GM20431 (cell line): ENCODE data around the gene GCG.

Experiments used
- in situ Hi-C: fragments of 300-500 bp; cut with MseI, MboI; formaldehyde crosslinking; loops from one replicate; pipeline ENCODE4 v1.15.0; 2020; ENCODE audit warnings: low sequenced_read_pairs; ENCODE audit not compliant: unreplicated experiment

GCG gene

DNA sequence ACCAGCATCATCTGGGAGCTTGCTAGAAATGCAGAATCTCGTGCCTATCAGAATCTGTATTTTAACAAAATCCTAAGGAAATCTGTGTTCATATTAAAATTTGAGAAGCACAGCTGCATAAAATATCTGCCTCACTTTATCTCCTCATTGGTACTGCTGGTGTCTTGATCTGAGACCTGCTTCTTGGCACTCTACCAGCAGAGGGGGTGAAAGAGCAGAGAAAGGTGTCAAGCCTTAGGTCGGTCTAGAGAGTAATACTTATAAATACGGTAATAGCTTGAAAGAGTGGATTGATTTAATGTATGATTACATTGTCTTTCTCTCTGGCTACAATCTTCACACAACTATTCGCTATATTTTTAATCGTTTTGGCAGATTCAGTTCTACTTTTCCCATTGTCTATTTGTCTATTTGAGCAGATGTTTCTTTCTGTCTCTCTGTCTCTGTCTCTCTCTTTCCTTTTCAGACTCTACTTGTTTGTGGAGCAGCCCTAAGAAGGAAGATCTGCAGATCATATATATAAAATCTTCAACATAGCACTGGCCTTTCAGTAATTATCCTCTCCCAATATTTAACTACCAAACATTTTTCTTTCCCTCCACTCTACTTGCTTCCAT lies 1.7 kb upstream of the GCG start:
- in situ Hi-C loops = no loop called here

DNA sequence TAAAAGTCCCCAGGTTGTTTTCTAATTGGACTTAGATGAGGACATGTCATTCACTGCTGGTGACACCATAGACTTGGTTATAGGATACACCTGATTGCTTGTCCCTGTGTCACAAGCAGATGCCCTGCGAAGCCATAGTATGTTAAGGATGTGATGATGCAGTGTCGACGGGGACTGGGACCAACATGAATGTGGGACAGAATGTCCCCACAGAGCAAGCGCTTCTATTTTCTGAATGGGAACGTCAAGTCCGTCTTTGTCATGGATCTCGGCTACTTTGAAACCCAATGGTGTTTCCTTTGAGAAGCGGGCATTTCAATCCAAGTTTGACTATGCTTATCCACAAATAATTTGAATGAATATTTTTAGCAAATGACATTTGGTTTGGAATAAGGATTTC lies 2.1 kb downstream of the GCG start:
- in situ Hi-C loops = no loop called here

DNA sequence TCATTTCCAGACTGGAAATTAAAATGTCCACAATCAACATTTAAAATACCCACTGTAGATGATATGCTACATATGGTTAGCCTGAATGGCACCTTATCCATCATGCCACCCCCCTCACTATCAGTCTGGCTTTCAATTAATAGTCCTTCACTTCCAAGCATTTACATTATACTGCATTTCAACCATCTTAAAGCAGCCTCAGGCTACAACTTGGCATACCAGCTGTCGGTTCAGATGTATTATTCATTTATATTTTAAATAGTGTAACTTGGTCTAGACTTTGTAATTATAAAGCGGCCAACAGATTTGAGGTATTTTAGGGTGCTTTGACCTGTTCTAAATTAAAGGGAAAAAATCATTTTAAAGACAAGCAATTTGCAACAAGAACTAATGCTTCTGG lies 2.6 kb downstream of the GCG start:
- in situ Hi-C loops = no loop called here

DNA sequence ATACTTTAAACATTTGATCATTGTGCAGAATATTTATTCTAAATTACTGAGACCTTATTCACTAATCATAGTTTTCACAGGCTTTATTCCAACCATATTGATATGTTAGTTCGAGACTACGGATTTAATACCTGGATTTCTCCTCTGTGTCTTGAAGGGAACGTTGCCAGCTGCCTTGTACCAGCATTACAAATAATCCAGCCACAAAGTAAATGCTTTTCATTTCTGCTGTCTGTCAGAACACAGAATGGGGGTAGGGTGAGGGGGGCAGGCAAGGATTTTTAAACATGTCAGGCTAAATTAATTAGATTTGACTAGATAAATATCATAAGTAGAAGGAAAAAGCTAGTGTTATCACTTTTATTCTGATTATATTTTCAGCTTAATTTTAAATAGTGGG lies 3.1 kb downstream of the GCG start:
- in situ Hi-C loops = no loop called here

DNA sequence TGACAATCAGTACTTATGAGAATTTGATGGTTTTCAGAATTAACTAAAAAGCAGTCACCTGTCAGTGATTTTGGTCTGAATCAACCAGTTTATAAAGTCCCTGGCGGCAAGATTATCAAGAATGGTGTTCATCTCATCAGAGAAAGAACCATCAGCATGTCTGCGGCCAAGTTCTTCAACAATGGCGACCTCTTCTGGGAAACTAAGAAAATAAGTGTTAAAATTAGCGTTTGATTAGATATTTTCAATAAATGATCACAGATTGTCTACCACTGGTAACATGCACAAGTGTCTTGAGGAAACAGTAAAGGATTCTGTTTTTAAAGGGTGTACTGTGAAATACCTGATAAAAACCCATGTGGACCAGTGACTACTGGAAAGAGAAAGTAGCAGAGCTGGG lies 8.1 kb downstream of the GCG start:
- in situ Hi-C loops = no loop called here

DNA sequence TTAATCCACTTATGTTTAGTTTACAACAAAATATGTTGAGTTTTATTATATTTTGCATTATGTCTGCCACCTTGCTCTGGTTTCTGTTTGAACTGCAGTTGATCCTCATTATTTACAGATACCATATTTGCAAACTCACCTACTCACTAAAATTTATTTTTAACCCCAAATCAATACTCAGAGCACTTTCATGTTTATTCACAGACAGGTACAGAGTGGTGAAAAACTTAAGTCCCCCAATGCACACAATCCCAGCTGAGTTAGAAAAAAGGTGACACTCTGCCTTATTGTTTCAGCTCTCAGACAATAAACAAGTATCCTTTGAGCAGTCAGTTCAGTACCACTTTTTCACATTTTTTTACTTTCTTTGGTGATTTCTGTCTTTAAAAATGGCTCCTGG lies 13.7 kb downstream of the GCG start:
- in situ Hi-C loops = no loop called here

DNA sequence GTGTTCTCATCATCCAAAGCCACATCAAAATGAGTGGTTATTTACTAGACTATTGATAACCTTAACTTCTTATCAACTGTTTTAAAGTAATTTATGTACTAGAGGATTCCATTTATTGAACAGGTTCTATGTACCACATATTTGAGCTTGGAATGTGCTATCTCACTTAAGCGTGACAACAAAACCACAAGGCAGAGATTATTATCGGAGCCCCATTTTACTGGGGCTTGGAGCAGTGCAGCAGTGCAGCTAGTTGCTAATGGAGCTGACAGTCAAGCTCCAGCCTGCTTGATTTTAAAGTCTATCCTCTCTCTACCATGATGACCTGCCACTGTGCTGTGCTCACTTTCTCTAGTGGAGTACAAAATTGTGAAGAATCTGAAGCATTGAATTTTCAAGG lies 24.6 kb downstream of the GCG start:
- in situ Hi-C loops = loop anchor here (10.0 kb wide), 1 partner anchor 123 kb away; no protein-coding TSS in a partner anchor

DNA sequence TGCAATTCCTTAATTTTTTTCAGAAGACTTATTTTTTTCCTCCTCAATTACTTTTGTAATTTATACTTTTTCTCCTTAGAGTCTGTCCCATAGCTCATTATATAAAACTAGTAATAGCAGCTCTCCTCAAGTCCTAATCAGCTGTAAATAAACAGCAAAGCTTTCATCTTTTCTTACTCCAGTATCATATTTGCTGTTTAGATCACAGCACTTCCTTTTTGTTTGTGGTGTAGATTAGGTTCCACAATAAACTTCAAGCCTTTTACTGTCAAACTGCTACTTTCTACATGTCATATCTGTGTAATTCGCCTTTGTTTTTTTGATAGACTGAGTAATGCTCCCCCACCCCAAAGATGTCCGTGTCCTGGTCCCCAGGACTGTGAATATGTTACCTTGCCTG lies 25.5 kb downstream of the GCG start:
- in situ Hi-C loops = loop anchor here (10.0 kb wide), 1 partner anchor 122 kb away; no protein-coding TSS in a partner anchor

DNA sequence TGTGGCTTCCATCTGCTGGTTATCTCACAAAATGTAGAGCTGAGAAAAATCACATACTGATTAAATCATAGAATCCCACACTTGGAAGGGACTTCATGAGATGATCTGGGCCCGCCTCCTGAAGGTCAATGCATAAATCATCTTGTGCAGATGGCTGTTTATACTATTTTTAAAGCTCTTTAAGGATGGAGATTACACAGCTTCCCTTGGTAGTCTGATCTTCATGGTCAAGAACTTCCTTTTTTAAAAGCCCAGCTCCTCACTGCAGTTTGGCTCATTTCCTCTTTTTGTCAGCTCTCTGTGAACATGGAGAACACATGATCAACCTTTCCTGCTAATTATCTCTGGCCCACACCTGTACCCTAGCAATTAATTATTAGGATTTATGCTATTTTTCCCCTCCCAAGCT lies 25.9 kb downstream of the GCG start:
- in situ Hi-C loops = loop anchor here (10.0 kb wide), 1 partner anchor 121 kb away; no protein-coding TSS in a partner anchor

DNA sequence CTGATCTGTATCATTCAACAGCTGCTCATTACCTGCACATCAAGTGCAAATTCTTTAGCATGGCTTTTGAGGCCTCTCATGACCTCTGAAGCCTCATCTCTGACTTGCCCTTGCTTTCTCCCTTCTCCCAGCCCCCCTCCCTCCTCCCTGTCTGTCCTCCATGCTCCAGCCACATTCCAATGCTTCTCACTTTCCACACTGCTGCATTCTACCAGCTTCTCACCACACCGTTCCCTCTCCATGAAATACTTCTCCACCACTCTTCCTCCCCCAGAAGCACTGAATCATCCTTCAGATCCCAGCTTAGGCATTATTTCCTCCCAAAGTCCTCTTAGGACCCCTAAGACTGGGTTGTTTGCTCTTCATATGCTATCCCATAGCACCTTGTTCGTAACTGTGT lies 26.9 kb downstream of the GCG start:
- in situ Hi-C loops = loop anchor here (10.0 kb wide), 1 partner anchor 120 kb away; no protein-coding TSS in a partner anchor

DNA sequence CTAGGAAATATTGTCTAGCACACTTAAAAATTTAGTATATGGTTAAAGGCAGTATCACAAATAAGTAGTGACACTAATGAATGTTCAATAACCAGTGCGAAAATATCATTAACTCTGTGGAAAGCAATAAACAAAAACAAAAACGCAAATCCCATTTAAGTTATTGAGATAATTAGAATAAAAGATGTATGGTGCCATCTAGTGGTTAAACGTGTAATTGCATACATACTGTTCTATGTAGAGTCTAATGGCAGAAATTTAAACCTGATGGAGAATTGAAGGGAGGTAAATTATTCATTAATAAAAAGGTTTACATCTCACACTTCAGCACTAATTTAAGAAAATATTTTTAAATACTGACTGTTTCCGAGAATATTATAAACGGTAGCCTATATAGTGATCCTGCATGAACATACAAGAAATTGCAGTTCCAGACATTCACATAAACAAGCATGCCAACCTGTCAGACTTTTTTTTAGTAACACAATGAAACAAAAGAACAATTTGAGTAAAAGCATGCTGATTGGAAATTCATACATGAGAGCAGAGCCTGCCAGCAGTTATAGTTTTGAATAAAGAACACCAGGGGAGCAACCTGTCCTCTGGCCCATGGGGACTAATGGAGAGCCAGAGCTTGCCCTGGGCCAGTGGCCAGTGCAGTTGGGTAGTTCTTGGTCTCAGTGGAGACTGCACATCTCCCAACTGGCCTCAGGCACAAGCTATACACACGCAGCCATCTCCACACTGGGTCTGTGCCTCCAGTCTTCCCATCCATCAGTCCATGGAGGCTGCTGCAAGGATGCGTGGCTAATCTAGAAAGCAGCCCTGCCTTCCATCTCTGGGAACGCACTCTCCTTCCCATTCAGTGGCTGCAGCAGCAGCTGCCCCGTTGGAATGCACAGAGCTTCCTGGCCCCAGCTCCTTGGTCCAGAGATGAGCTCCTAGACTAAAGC lies 28.0 kb downstream of the GCG start:
- in situ Hi-C loops = loop anchor here (10.0 to 25.0 kb wide), 2 partner anchors 119 to 537 kb away; no protein-coding TSS in a partner anchor

DNA sequence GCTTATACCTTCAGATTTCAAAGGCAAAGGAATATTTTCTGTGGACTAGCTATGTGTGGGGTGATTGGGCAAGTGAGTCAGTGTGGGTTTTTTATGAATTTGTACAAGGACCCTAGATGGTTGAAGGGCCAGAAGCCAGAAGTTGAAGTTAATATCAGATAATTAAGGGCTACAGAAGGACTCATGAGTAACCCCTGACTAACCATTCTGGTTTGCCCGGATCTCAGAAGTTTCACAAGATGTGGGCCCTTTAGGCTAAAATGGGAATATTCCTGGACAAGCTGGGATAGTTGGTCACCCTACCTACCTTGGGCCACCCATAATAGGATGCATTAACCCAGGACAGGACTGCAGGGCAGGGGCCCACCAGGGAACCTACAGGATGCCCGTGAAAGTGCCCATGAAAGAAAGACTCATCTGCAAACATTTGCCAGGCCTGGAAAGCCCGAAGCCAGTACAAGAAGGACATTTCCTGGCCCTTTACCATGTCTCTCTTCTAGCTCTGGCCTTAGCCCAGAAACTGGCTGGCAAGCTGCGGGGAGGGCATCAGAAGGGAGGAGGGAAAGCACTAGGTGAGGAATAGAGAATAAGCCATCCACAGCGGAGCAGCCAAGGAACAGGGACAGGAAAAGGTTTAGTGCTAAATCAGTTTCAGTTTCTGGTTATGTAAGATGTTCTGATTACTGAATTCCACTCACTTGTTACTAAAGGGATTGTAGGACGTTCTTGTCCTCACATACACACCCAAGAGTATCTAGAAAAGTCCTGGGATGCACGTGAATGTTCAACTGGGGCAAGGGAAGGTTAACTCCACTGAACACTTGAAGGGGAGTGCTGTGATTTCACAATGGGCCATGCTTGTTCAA lies 33.6 kb downstream of the GCG start:
- in situ Hi-C loops = loop anchor here (25.0 kb wide), 1 partner anchor 531 kb away; no protein-coding TSS in a partner anchor

DNA sequence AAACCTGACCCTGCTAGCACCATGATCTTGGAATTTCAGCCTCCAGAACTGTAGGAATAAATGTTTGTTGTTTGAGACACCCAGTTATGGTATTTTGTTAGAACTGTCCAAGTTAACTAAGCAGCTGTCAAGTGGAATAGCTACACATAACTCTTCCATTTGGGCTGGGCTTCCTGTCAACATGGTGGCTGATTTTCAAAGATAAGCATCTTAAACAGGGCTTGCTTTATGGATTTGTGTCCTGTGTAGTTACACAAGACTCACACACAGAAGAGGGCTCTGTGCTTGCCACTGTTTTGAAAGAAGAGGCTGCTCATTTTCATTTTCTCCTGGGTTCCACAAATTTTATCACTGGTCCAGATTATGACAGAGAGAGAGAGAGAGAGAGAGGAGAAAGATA lies 35.7 kb downstream of the GCG start:
- in situ Hi-C loops = loop anchor here (25.0 kb wide), 1 partner anchor 529 kb away; no protein-coding TSS in a partner anchor

DNA sequence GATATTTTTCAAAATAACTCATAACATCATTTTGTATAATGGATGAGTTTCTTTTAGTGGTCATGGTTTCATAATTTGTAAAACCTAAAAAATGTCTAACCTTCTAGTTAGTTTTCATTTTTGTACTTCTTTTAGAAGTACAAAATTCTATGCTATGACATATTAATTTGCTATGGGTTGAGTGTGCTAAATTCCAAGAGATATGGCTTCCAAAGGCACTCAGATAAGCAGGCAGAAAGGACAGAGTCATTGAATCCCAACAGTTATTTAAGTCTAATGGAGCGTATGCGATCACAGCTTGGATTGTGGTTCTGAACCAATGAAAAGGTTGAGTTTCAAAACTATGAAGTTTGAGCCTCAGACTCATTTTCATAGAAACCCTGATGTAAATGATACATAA lies 37.0 kb downstream of the GCG start:
- in situ Hi-C loops = loop anchor here (25.0 kb wide), 1 partner anchor 528 kb away; no protein-coding TSS in a partner anchor

DNA sequence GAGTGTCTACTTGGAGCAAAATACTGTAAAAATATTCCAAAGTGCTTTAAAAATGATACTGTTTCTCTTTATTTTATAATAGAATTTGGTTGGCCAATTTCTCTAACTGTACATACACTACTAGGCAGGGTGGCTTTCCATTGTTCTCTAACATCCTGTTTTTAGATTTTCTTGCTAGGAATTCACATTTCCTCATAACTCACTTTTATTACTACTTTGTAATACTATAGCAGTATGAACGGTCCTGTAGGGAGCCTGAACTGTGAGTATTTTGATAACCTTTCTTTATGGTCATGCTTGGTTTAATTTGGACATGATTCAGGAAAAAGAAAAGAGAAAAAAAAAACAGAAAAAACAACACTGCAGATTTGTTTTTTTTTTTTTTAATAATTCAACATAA lies 37.8 kb downstream of the GCG start:
- in situ Hi-C loops = loop anchor here (25.0 kb wide), 1 partner anchor 527 kb away; no protein-coding TSS in a partner anchor

DNA sequence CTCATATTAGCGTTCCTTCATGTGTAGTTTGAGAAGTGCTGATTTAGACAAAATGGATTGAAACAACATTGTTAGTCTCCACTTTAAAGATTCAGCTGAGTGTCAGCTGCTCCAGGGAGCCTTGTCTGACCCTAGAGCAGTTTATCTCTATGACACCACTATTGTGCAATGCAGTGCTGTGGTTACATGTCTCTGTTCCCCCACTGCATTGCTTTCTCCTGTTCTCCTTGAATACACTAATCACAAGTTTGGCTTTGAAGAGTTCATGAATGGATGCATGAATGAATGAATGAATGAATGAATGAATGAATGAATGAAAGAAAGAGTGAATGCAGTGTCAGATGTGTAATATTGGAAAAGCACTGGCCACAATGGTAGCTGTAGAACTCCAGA lies 38.3 kb downstream of the GCG start:
- in situ Hi-C loops = loop anchor here (25.0 kb wide), 1 partner anchor 526 kb away; no protein-coding TSS in a partner anchor

DNA sequence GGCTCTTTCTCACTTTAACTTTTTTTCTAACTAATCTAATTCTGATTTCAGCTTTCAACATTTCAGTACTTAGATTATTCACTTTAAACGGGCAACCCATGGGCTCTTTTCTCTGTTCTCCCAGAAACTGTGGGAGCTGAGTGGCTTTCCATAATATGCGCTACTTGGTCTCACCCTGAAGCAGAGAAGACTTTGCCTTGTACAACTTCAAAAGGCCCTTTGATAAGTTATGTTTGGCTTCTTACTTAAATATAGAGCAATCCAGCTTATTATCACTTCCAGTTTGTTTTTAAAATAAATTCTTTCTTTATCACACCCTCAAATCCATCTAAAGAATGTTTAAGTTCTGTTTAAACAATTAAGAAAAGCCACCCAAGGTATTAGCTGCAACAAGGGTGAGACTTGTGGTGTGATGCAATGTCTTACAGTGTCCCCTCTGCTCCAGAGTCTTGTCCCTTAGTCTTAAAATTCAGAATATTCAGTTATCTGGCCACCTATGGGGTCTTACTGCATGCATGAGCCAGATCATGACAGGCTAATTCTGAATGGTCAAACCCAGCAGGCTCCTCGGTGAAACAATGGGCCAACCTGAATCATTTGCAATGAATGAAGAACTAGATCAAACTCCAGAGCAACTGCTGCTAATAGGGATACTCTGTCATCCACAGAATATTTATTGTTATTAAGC lies 38.8 kb downstream of the GCG start:
- in situ Hi-C loops = loop anchor here (25.0 kb wide), 1 partner anchor 526 kb away; no protein-coding TSS in a partner anchor

DNA sequence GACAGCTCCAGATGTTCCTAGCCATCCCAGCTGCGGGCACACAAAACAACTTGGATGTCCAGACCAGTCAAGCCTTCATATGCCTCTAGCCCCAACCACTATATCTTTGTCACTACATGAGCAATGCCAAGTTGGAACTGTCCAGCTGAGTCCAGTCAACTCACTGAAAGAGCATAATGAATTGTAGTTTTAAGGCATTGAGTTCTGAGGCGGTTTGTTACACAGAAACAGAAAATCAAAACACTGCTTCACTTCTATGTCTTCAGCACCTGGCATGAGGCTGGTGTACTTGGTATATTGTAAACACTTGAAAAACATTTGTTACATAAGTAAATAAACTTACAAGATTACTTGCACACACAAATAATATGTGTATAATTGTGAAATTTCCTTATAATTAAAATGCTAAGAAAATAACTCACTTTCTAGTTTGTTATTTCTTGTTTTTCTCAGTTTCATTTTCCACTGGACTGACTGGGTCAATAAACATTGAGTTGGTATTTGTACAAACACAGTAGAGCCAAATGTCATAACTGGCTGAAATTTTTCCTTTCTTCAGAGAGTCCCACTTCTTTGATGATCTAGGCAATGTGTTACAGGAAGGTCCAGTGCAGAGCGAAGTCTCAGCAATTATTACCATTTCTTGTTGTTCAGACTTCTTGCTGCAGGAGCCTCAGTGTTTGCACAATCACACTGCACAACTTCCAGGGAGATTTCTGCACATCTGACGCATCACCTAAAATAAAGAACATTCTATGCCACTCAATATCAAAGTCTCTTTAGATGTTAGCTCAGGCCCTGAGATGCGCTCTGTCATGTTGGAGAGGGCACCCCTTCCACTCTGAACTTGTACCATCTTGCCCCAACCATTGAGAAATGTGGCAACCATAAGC lies 39.8 kb downstream of the GCG start:
- in situ Hi-C loops = loop anchor here (25.0 kb wide), 1 partner anchor 525 kb away; no protein-coding TSS in a partner anchor
